22Rv1 (cell line): Measurements from ENCODE around the gene VSTM1.

Experiments used
- H3K27ac ChIP-seq: fragments of 450-650 bp; 2 replicates; pipeline ENCODE4 v1.5.1; 2017
- ZFX ChIP-seq: fragments of 450-650 bp; IDR thresholded peaks from 2 replicates; pipeline ENCODE4 v1.6.1; 2017; ENCODE audit warnings: antibody characterized with exemption, borderline replicate concordance
- TF ChIP-seq, protein P1 (sequence below): fragments of 450-650 bp; IDR thresholded peaks from 2 replicates; pipeline ENCODE4 v1.5.1; 2017; ENCODE audit warnings: mild to moderate bottlenecking

Gene VSTM1

GRCh38 chr19:53992211-53992610 lies 71.5 kb downstream of the VSTM1 start:
- TF ChIP-seq, protein P1, sequence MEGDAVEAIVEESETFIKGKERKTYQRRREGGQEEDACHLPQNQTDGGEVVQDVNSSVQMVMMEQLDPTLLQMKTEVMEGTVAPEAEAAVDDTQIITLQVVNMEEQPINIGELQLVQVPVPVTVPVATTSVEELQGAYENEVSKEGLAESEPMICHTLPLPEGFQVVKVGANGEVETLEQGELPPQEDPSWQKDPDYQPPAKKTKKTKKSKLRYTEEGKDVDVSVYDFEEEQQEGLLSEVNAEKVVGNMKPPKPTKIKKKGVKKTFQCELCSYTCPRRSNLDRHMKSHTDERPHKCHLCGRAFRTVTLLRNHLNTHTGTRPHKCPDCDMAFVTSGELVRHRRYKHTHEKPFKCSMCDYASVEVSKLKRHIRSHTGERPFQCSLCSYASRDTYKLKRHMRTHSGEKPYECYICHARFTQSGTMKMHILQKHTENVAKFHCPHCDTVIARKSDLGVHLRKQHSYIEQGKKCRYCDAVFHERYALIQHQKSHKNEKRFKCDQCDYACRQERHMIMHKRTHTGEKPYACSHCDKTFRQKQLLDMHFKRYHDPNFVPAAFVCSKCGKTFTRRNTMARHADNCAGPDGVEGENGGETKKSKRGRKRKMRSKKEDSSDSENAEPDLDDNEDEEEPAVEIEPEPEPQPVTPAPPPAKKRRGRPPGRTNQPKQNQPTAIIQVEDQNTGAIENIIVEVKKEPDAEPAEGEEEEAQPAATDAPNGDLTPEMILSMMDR, result no peak
- no peak for TF ChIP-seq ZFX
- no peak overlapping the region for H3K27ac ChIP-seq

DNA sequence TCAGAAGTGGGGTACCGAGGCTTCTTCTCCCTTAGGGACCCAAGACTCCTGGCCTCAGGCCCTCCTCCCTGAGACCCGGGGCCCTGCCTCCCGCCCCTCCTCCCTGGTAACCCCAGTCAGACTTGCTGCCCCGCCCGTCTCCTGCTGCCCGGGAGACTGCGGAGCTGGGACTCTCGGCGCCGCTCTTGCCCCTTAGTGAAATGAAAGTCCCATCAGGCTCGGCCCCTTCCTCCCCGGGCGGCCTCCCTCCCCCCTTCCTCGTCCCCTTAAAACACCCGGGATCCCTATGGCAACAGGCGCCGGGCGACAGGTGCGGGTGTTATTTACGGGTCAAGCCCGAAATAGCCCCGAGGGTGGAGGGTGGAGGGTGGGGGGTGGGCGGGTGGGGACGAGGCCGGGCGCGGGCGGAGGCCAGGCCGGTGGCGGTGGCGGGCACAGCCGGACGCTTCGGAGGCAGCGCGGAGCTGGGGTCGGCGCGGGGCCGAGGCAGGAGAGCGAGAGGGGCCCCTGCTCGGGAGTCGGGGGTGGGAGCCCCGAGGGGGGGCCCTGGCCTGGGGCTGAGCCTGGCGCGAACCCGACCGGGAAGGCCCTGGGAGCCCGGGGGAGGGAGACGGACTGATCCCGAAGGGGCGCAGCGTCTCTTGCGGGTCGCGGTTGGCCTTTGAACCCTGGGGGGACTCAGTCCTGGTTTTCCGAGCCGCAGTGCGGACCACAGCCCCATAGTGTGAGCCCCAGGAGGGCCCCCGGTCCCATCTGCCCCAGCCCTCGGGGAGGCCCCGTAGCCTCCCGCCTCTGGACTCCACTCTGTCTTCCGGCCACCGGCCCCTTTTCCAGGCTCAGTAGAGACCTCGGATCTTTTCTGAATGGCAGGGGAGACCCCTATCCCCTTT lies 72.2 kb downstream of the VSTM1 start, which contains the start of gene CACNG6:
CACNG6 (plus strand) TSS at position 414 of the 890 bp plus-strand sequence. CDS start 1,241 bp downstream, outside the sequence.
- no peak within 1 kb of the TSS for H3K27ac ChIP-seq
- no peak for TF ChIP-seq ZFX
- TF ChIP-seq, protein P1, result no peak
